ENCODE data around the gene SPOCK2. TPM values are rescaled to one million over a fixed set of nuclear protein-coding genes. Genes with fewer than 3 reads are reported as not detected.

Gene SPOCK2
- polyA plus RNA-seq, 1 donor from 2014 or later, result 5.6 TPM

GRCh38 chr10:72107325-72108003 lies 19.1 kb upstream of the SPOCK2 start:
- H3K9me3 ChIP-seq (ENCODE audit: low read length), result no peaks in the 10 kb centered on the region
- H3K9ac ChIP-seq (ENCODE audit: low read length), result no peak overlapping the region
- H2AFZ ChIP-seq (ENCODE audit: low read depth, low read length), result no peak overlapping the region
- no peaks in the 10 kb centered on the region for H3K79me2 ChIP-seq (replicated peaks; ENCODE audit: insufficient read depth, low read length)
- no peak overlapping the region for H3K4me3 ChIP-seq (ENCODE audit: low read length)
- no peak overlapping the region for H3K4me2 ChIP-seq (ENCODE audit: low read length)
- no peaks in the 10 kb centered on the region for H3K27me3 ChIP-seq (ENCODE audit: insufficient read depth, low read depth, low read length)
- no peaks in the 10 kb centered on the region for H4K20me1 ChIP-seq (ENCODE audit: insufficient read depth)
- H3F3A ChIP-seq (ENCODE audit: insufficient read depth, low read length, poor library complexity, severe bottlenecking), result no peaks in the 10 kb centered on the region
- no peak overlapping the region for H3K27ac ChIP-seq (ENCODE audit: low read length)
- TF ChIP-seq EP300 (conservative IDR thresholded peaks at IDR 0.05; ENCODE audit: poor library complexity, severe bottlenecking) (no peak), REST (IDR thresholded peaks at IDR 0.05; ENCODE audit: borderline replicate concordance) (no peak), MXI1 (conservative IDR thresholded peaks at IDR 0.05; ENCODE audit: poor library complexity, severe bottlenecking) (no peak), POLR2AphosphoS5 (IDR thresholded peaks at IDR 0.05) (no peak), SMC3 (conservative IDR thresholded peaks at IDR 0.05; ENCODE audit: poor library complexity) (no peak), RAD21 (conservative IDR thresholded peaks at IDR 0.05) (no peak)
- no peaks in the 10 kb centered on the region for H3K9me2 ChIP-seq (ENCODE audit: insufficient read depth, low read length)
- no peaks in the 10 kb centered on the region for H3K36me3 ChIP-seq (ENCODE audit: insufficient read depth, low read length)

GRCh38 chr10:72106896-72107295 lies 18.5 kb upstream of the SPOCK2 start:
- Histone ChIP-seq H3K79me2 (replicated peaks; ENCODE audit: insufficient read depth, low read length) (no peaks in the 10 kb centered on the region), H3K4me3 (ENCODE audit: low read length) (no peak overlapping the region), H2AFZ (ENCODE audit: low read depth, low read length) (no peak overlapping the region), H3K27me3 (ENCODE audit: insufficient read depth, low read depth, low read length) (no peaks in the 10 kb centered on the region), H3K27ac (ENCODE audit: low read length) (no peak overlapping the region), H3F3A (ENCODE audit: insufficient read depth, low read length, poor library complexity, severe bottlenecking) (no peaks in the 10 kb centered on the region), H3K9me2 (ENCODE audit: insufficient read depth, low read length) (no peaks in the 10 kb centered on the region), H3K9ac (ENCODE audit: low read length) (no peak overlapping the region), H4K20me1 (ENCODE audit: insufficient read depth) (no peaks in the 10 kb centered on the region), H3K4me2 (ENCODE audit: low read length) (no peak overlapping the region), H3K9me3 (ENCODE audit: low read length) (no peaks in the 10 kb centered on the region), H3K36me3 (ENCODE audit: insufficient read depth, low read length) (no peaks in the 10 kb centered on the region)
- no peak for TF ChIP-seq MXI1 (conservative IDR thresholded peaks at IDR 0.05; ENCODE audit: poor library complexity, severe bottlenecking)
- TF ChIP-seq REST (IDR thresholded peaks at IDR 0.05; ENCODE audit: borderline replicate concordance), result no peak
- TF ChIP-seq POLR2AphosphoS5 (IDR thresholded peaks at IDR 0.05), result no peak
- no peak for TF ChIP-seq TAF1 (IDR thresholded peaks at IDR 0.05; ENCODE audit: low read depth)
- no peak for TF ChIP-seq SMC3 (conservative IDR thresholded peaks at IDR 0.05; ENCODE audit: poor library complexity)
- TF ChIP-seq CTCF (IDR thresholded peaks at IDR 0.05; ENCODE audit: poor library complexity, severe bottlenecking), result no peak
- TF ChIP-seq EZH2 (IDR thresholded peaks at IDR 0.05; ENCODE audit: borderline replicate concordance, insufficient read depth, low read length, poor library complexity, severe bottlenecking), result no peak
- TF ChIP-seq EP300 (conservative IDR thresholded peaks at IDR 0.05; ENCODE audit: poor library complexity, severe bottlenecking), result no peak
- TF ChIP-seq RAD21 (conservative IDR thresholded peaks at IDR 0.05), result no peak
